HEK293 (cell line): ENCODE results near the gene RETREG3.
A peak's percentile ranks its signal among the peaks of the same experiment; 100 is the strongest.

Experiments used
- CTCF ChIA-PET: fragments of 350-600 bp; formaldehyde crosslinking; extraction: SDS; loops from one replicate; lab custom pipeline; 2021; ENCODE audit warnings: antibody characterized with exemption; lab: Yijun Ruan, JAX
- POLR2A ChIA-PET: fragments of 300-600 bp; formaldehyde crosslinking; extraction: SDS; loops from one replicate; lab custom pipeline; 2020; ENCODE audit warnings: antibody characterized with exemption, inconsistent platforms; lab: Yijun Ruan, JAX
- H3K27ac ChIP-seq: fragments of 200-500 bp; sonication (Bioruptor generic); 2 replicates; pipeline ENCODE4 v1.5.1; 2014; ENCODE audit warnings: low read depth, low read length, control low read depth, inconsistent platforms; ENCODE audit errors: extremely low read depth
- H3K36me3 ChIP-seq, 2 experiments: fragments of 200-500 bp in 1 of 2; sonication (Bioruptor generic) in 1 of 2; 1 replicate in 1 of 2; 2 replicates in 1 of 2; pipeline ENCODE4 v1.5.1; 2014 to 2017; ENCODE audit warnings: inconsistent platforms in 2 of 2, low read length in 2 of 2; ENCODE audit not compliant: control insufficient read depth in 2 of 2, insufficient read depth in 1 of 2
- H3K4me1 ChIP-seq: fragments of 200-500 bp; sonication (Bioruptor generic); 2 replicates; pipeline ENCODE4 v1.5.1; 2014; ENCODE audit warnings: mild to moderate bottlenecking, low read length, inconsistent platforms; ENCODE audit not compliant: control insufficient read depth, insufficient read depth
- H3K4me3 ChIP-seq: 2 replicates; pipeline ENCODE4 v1.5.1; 2011; ENCODE audit warnings: low read depth, mild to moderate bottlenecking, control low read depth, low read length, moderate library complexity
- H3K9me3 ChIP-seq: fragments of 200-500 bp; sonication (Bioruptor generic); 2 replicates; pipeline ENCODE4 v1.5.1; 2014; ENCODE audit warnings: low read depth, low read length, inconsistent platforms; ENCODE audit not compliant: control insufficient read depth, insufficient read depth
- EGR2 ChIP-seq: fragments of 450-650 bp; formaldehyde crosslinking; IDR thresholded peaks from 2 replicates; pipeline ENCODE4 v1.5.1; 2016; ENCODE audit warnings: low read depth, missing biosample characterization, missing genetic modification characterization
- FEZF1 ChIP-seq: fragments of 450-650 bp; formaldehyde crosslinking; IDR thresholded peaks from 2 replicates; pipeline ENCODE4 v1.5.1; 2016; ENCODE audit warnings: missing biosample characterization, missing genetic modification characterization
- GLIS1 ChIP-seq: fragments of 450-650 bp; formaldehyde crosslinking; IDR thresholded peaks from 2 replicates; pipeline ENCODE4 v1.5.1; 2016; ENCODE audit warnings: missing biosample characterization, missing genetic modification characterization
- PRDM10 ChIP-seq: fragments of 450-650 bp; formaldehyde crosslinking; IDR thresholded peaks from 2 replicates; pipeline ENCODE4 v1.5.1; 2016; ENCODE audit warnings: missing biosample characterization, missing genetic modification characterization
- REST ChIP-seq: fragments of 450-650 bp; formaldehyde crosslinking; IDR thresholded peaks from 2 replicates; pipeline ENCODE4 v1.5.1; 2016; ENCODE audit warnings: missing biosample characterization, missing genetic modification characterization
- ZFHX2 ChIP-seq: fragments of 450-650 bp; formaldehyde crosslinking; conservative IDR thresholded peaks from 2 replicates; pipeline ENCODE4 v1.5.1; 2016; ENCODE audit warnings: missing biosample characterization, missing genetic modification characterization
- ZNF10 ChIP-seq: fragments of 450-650 bp; formaldehyde crosslinking; IDR thresholded peaks from 2 replicates; pipeline ENCODE4 v1.5.1; 2017; ENCODE audit warnings: missing biosample characterization, missing genetic modification characterization
- ZNF175 ChIP-seq: fragments of 450-650 bp; formaldehyde crosslinking; IDR thresholded peaks from 2 replicates; pipeline ENCODE4 v1.5.1; 2016; ENCODE audit warnings: missing biosample characterization, missing genetic modification characterization
- ZNF335 ChIP-seq: fragments of 450-650 bp; formaldehyde crosslinking; conservative IDR thresholded peaks from 2 replicates; pipeline ENCODE4 v1.5.1; 2016; ENCODE audit warnings: missing biosample characterization, missing genetic modification characterization
- ZNF362 ChIP-seq: fragments of 450-650 bp; formaldehyde crosslinking; IDR thresholded peaks from 2 replicates; pipeline ENCODE4 v1.5.1; 2016; ENCODE audit warnings: missing biosample characterization, missing genetic modification characterization
- ZNF394 ChIP-seq: fragments of 450-650 bp; formaldehyde crosslinking; IDR thresholded peaks from 2 replicates; pipeline ENCODE4 v1.5.1; 2016; ENCODE audit warnings: missing biosample characterization, missing genetic modification characterization, mild to moderate bottlenecking, moderate library complexity, borderline replicate concordance
- ZNF529 ChIP-seq: fragments of 450-650 bp; formaldehyde crosslinking; IDR thresholded peaks from 2 replicates; pipeline ENCODE4 v1.5.1; 2017; ENCODE audit warnings: missing genetic modification characterization, missing biosample characterization; ENCODE audit not compliant: insufficient replicate concordance
- ZNF558 ChIP-seq: fragments of 450-650 bp; formaldehyde crosslinking; IDR thresholded peaks from 2 replicates; pipeline ENCODE4 v1.5.1; 2016; ENCODE audit warnings: missing biosample characterization, missing genetic modification characterization

RETREG3 gene

GRCh38 chr17:42563950-42564349, 45.2 kb downstream of the RETREG3 start:
- Histone ChIP-seq H3K36me3 (peaks cover 0 to 48% of the 10 kb centered on the region in 2 experiments; a peak in 1 of 3 replicates), H3K27ac (no peak overlapping the region), H3K9me3 (no peaks in the 10 kb centered on the region), H3K4me1 (peaks cover 10% of the 10 kb centered on the region; the same call in 1 of the 2 replicates), H3K4me3 (no peak overlapping the region)
- ChIA-PET POLR2A (interaction anchor here (2.6 to 4.8 kb wide), 2 partner anchors 9 to 14 kb away, joined by 10 to 48 read pairs; partner anchors contain the start of gene PSMC3IP), CTCF (interaction anchor here (1.0 to 1.5 kb wide), 3 partner anchors 11 to 434 kb away, joined by 3 to 5 read pairs (median 3); partner anchors contain the start of gene RPL27)
- TF ChIP-seq ZNF362 (tag by site-specific recombination): no peak
- TF ChIP-seq ZNF175: no peak
- no peak for TF ChIP-seq ZNF558 (tag by site-specific recombination)
- TF ChIP-seq ZNF335 (tag by site-specific recombination): 0 out of 2 replicates have a peak, but pooled peaks have one; percentile 1

GRCh38 chr17:42563543-42563942, 45.6 kb downstream of the RETREG3 start:
- ChIA-PET POLR2A (interaction anchor here (0.8 kb wide), 1 partner anchor 9 kb away, joined by 5 read pairs; no protein-coding TSS in a partner anchor), CTCF (interaction anchor here (0.9 to 1.1 kb wide), 3 partner anchors 12 to 434 kb away, joined by 3 read pairs; partner anchors contain the start of gene RPL27)
- Histone ChIP-seq H3K9me3 (no peaks in the 10 kb centered on the region), H3K4me1 (peaks cover 10% of the 10 kb centered on the region; the same call in 1 of the 2 replicates), H3K36me3 (peaks cover 0 to 44% of the 10 kb centered on the region in 2 experiments; a peak in 1 of 3 replicates), H3K27ac (no peak overlapping the region), H3K4me3 (no peak overlapping the region)
- TF ChIP-seq GLIS1 (tag by site-specific recombination) (peak; percentile 1; the same call in 1 of the 2 replicates), ZNF529 (tag by site-specific recombination) (no peak), REST (no peak), ZNF335 (tag by site-specific recombination) (peak; percentile 87), PRDM10 (tag by site-specific recombination) (peak; percentile 61)

GRCh38 chr17:42563143-42563509, 46.0 kb downstream of the RETREG3 start:
- ChIA-PET POLR2A (interaction anchor here (0.8 kb wide), 1 partner anchor 8 kb away, joined by 5 read pairs; no protein-coding TSS in a partner anchor), CTCF (interaction anchor here (0.9 to 1.1 kb wide), 3 partner anchors 9 to 15 kb away, joined by 3 read pairs; no protein-coding TSS in a partner anchor)
- peaks cover 0 to 41% of the 10 kb centered on the region in 2 experiments; a peak in 1 of 3 replicates for H3K36me3 ChIP-seq
- peaks cover 10% of the 10 kb centered on the region; the same call in 1 of the 2 replicates for H3K4me1 ChIP-seq
- peak overlapping the region; percentile 87 for H3K27ac ChIP-seq
- peak overlapping the region; percentile 89 for H3K4me3 ChIP-seq
- TF ChIP-seq FEZF1 (tag by site-specific recombination): peak; percentile 63; the same call in 1 of the 2 replicates
- 0 out of 2 replicates have a peak, but pooled peaks have one; percentile 30 for TF ChIP-seq GLIS1 (tag by site-specific recombination)
- peak; percentile 83 for TF ChIP-seq EGR2
- TF ChIP-seq ZFHX2 (tag by site-specific recombination): peak; percentile 86
- peak; percentile 19; the same call in 1 of the 2 replicates for TF ChIP-seq ZNF394 (tag by site-specific recombination)
- TF ChIP-seq ZNF362 (tag by site-specific recombination): no peak
- TF ChIP-seq ZNF10 (tag by site-specific recombination): no peak
- no peaks in the 10 kb centered on the region for H3K9me3 ChIP-seq
